Measurements from ENCODE around the gene CAMK2A. TPM values are rescaled to one million over a fixed set of nuclear protein-coding genes. Genes with fewer than 3 reads are reported as not detected.

The CAMK2A gene
- total and polyA plus RNA-seq, 10 donors, result 0.03 to 1.1 (median 0.66) TPM; not detected in 2

GRCh38 chr5:150312518-150312917 is 22.9 kb upstream of the CAMK2A start:
- no peaks in the 10 kb centered on the region for H3K36me3 ChIP-seq
- no peak overlapping the region for H3K27ac ChIP-seq
- intact Hi-C loops (cut with DNase I; ENCODE audit: low total_unique reads), result no loop called here
- no peak overlapping the region for H3K4me3 ChIP-seq
- DNase-seq, result no peak
- H3K4me1 ChIP-seq, result peaks cover 0 to 4% (median 0%) of the 10 kb centered on the region in 6 donors
- TF ChIP-seq CTCF (IDR thresholded peaks at IDR 0.05 in 8 of 11, conservative IDR thresholded peaks at IDR 0.05 in 3 of 11), result no peak
- no peak for TF ChIP-seq POLR2A (IDR thresholded peaks at IDR 0.05)
- TF ChIP-seq POLR2AphosphoS5 (IDR thresholded peaks at IDR 0.05), result no peak
- H3K9me3 ChIP-seq, result no peaks in the 10 kb centered on the region
- 89 to 95% (median 91%) methylated on average over 6 of the region's 6 CpGs for WGBS, 5 donors
- H3K27me3 ChIP-seq (replicated peaks in 1 of 7), result no peaks in the 10 kb centered on the region

- TF ChIP-seq POLR2A (IDR thresholded peaks at IDR 0.05), result no peak
- TF ChIP-seq CTCF (IDR thresholded peaks at IDR 0.05 in 8 of 11, conservative IDR thresholded peaks at IDR 0.05 in 3 of 11), result no peak
- TF ChIP-seq POLR2AphosphoS5 (IDR thresholded peaks at IDR 0.05), result no peak
- Histone ChIP-seq H3K4me3 (no peak overlapping the region), H3K9me3 (no peaks in the 10 kb centered on the region), H3K27ac (no peak overlapping the region), H3K36me3 (no peaks in the 10 kb centered on the region), H3K27me3 (replicated peaks in 1 of 7) (no peaks in the 10 kb centered on the region), H3K4me1 (no peaks in the 10 kb centered on the region)
- no peak for DNase-seq
- 63 to 76% (median 74%) methylated on average over 7 of the region's 7 CpGs for WGBS, 5 donors
- intact Hi-C loops (cut with DNase I; ENCODE audit: low total_unique reads), result no loop called here
Observed at GRCh38 chr5:150311015-150311692, 21.6 kb upstream of the CAMK2A start.

DNA sequence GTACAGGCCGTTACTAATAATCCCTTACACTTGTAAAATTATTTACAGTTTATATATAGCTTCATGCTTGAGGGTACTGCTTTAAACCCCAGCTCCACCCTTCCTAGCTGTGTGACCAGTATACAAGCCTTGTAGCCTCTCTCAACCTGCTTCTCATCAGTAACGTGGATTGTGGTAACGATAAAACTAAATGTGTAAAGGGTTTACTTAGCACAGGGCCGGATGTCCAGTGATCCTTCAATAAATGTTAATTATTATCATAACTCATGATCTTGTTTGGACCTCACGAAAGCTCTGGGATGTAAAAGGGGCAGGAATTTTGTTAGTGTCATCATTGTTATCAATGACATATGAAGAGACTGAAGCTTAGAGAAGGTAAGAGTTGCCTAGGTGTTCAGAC is 20.7 kb upstream of the CAMK2A start:
- Histone ChIP-seq H3K27me3 (replicated peaks in 1 of 7) (no peaks in the 10 kb centered on the region), H3K27ac (no peak overlapping the region), H3K4me3 (no peak overlapping the region), H3K4me1 (no peaks in the 10 kb centered on the region), H3K36me3 (no peaks in the 10 kb centered on the region), H3K9me3 (no peaks in the 10 kb centered on the region)
- TF ChIP-seq POLR2AphosphoS5 (IDR thresholded peaks at IDR 0.05) (no peak), POLR2A (IDR thresholded peaks at IDR 0.05) (no peak)
- intact Hi-C loops (cut with DNase I; ENCODE audit: low total_unique reads), result no loop called here
- DNase-seq, result no peak
- WGBS, 5 donors, result 83 to 92% (median 89%) methylated on average over 5 of the region's 5 CpGs

GRCh38 chr5:150309886-150310239 is 20.3 kb upstream of the CAMK2A start:
- H3K4me3 ChIP-seq, result no peak overlapping the region
- TF ChIP-seq CTCF (IDR thresholded peaks at IDR 0.05 in 8 of 11, conservative IDR thresholded peaks at IDR 0.05 in 3 of 11), result no peak
- TF ChIP-seq POLR2A (IDR thresholded peaks at IDR 0.05), result no peak
- WGBS, 5 donors, result 79 to 95% (median 88%) methylated on average over 1 of the region's 1 CpG
- no peaks in the 10 kb centered on the region for H3K27me3 ChIP-seq (replicated peaks in 1 of 7)
- H3K27ac ChIP-seq, result no peak overlapping the region
- intact Hi-C loops (cut with DNase I; ENCODE audit: low total_unique reads), result no loop called here
- DNase-seq, result no peak
- H3K36me3 ChIP-seq, result no peaks in the 10 kb centered on the region
- H3K9me3 ChIP-seq, result no peaks in the 10 kb centered on the region
- H3K4me1 ChIP-seq, result no peaks in the 10 kb centered on the region

Data from spleen (tissue), 11 donors.